WI38 (cell line): ENCODE results near the gene BBS4.
A peak's percentile ranks its signal among the peaks of the same experiment; 100 is the strongest.
"Not testable (repeated sequence)": the region's sequence is repeated elsewhere in the genome, so short reads cannot be mapped to it uniquely, and the experiment has no call there.

Experiments
- H3K4me3 ChIP-seq: 2 replicates; pipeline ENCODE4 v1.5.1; 2011; ENCODE audit warnings: low read depth, mild to moderate bottlenecking, control low read depth, low read length
- CTCF ChIP-seq: IDR thresholded peaks from 2 replicates; pipeline ENCODE4 v1.5.1; 2012; ENCODE audit warnings: low read depth, mild to moderate bottlenecking, control low read depth, low read length

Gene BBS4

GRCh38 chr15:72698938-72699337 is 12.9 kb downstream of the BBS4 start:
- H3K4me3 ChIP-seq = no peak overlapping the region
- no peak for TF ChIP-seq CTCF

DNA sequence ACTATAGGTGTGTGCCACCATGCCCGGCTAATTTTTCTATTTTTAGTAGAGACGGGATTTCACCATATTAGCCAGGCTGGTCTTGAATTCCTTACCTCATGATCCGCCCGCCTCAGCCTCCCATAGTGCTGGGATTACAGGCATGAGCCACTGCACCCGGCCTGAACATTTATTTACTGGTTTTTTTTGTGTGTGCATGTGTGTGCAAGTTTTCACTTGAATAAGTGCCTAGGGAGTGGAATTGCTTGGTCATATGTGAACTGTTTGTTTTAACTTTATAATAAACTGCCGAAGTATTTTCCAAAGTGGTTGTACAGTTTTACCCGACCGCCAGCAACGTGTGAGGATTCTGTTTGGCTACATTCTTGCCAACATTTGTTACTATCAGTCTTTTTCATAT is 14.1 kb downstream of the BBS4 start:
- no peak for TF ChIP-seq CTCF
- no peak overlapping the region for H3K4me3 ChIP-seq

- TF ChIP-seq CTCF = no peak
- no peak overlapping the region for H3K4me3 ChIP-seq
Observed at GRCh38 chr15:72706266-72706665, 20.3 kb downstream of the BBS4 start.

DNA sequence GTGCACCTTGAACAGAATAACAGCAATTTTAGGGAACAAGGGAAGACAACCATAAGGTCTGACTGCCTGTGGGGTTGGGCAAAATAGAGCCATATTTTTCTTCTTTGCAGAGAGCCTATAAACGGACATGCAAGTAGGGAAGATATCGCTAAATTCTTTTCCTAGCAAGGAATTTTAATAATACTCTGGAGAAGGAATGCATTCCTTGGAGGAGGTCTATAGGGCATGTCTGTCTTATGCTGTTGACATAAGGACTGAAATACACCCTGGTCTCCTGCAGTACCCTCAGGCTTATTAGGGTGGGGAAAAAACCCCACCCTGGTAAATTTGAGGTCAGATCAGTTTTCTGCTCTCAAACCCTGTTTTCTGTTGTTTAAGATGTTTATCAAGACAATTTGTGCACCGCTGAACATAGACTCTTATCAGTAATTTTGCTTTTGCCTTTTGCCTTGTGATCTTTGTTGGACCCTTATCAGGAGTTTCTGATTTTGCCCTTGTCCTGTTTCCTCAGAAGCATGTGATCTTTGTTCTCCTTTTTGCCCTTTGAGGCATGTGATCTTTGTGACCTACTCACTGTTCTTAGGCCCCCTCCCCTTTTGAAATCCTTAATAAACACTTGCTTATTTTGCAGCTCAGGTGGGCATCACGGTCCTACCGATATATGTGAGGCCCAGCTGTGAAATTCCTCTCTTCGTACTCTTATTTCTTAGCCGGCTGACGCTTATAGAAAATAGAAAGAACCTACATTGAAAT is 22.7 kb downstream of the BBS4 start:
- not testable (repeated sequence) for H3K4me3 ChIP-seq

GRCh38 chr15:72722071-72722696 is 36.2 kb downstream of the BBS4 start:
- no peak overlapping the region for H3K4me3 ChIP-seq
- peak; percentile 69 for TF ChIP-seq CTCF

- H3K4me3 ChIP-seq = no peak overlapping the region
- TF ChIP-seq CTCF = no peak
Observed at GRCh38 chr15:72724028-72724427, 38.0 kb downstream of the BBS4 start.

GRCh38 chr15:72725446-72725845 is 39.4 kb downstream of the BBS4 start:
- no peak for TF ChIP-seq CTCF

GRCh38 chr15:72725851-72726250 is 39.8 kb downstream of the BBS4 start:
- not testable (repeated sequence) for H3K4me3 ChIP-seq

More at GRCh38 chr15:72725446-72725845, 39.4 kb downstream of the BBS4 start:
- H3K4me3 ChIP-seq = no peak overlapping the region
